ENCODE results near the gene TMEM150A. TPM values are rescaled to one million over a fixed set of nuclear protein-coding genes. Genes with fewer than 3 reads are reported as not detected.
A peak's percentile ranks its signal among the peaks of the same experiment; 100 is the strongest.

Gene TMEM150A
- polyA plus RNA-seq, 2 of the 4 experiments (the other 2 are of a cell fraction), result 8.5 to 10.9 TPM

- TF ChIP-seq CEBPB (IDR thresholded peaks at IDR 0.05) (no peak), SREBF2 (IDR thresholded peaks at IDR 0.05) (no peak), RNF2 (IDR thresholded peaks at IDR 0.05; ENCODE audit: borderline replicate concordance, low read depth) (no peak), HEYL (CRISPR knock-in tag; IDR thresholded peaks at IDR 0.05) (no peak), KDM1A (IDR thresholded peaks at IDR 0.05; ENCODE audit: low read depth) (no peak), PBX3 (IDR thresholded peaks at IDR 0.05) (no peak)
These were observed 38.3 kb downstream of the TMEM150A start (continued) for GRCh38 chr2:85564144-85564563.

- Histone ChIP-seq H3K4me2 (peak within 1 kb of the TSS; percentile 97), H3K4me1 (peaks cover 13% of the 10 kb centered on the region), H3K9me3 (no peaks in the 10 kb centered on the region), H3K27ac (peak within 1 kb of the TSS; percentile 90), H3K4me3 (peak within 1 kb of the TSS; percentile 91)
- ChIA-PET POLR2A (interaction anchor here (0.6 to 2.0 kb wide), 17 partner anchors 8 to 603 kb away, joined by 3 to 21 read pairs (median 3); partner anchors contain the start of genes MAT2A, RNF181, SH2D6 and TMEM150A), CTCF (interaction anchor here (0.5 to 35.5 kb wide), 15 partner anchors 11 to 555 kb away, joined by 3 to 1185 read pairs (median 3); partner anchors contain the start of genes CAPG, SH2D6, TMEM150A and VAMP5)
- DNase-seq (ENCODE audit: low read depth in 1 of 2, low spot score in 1 of 2) (peak; percentile 89 to 97), ATAC-seq (peak; percentile 96 to 98), FAIRE-seq (no peak)
- WGBS (ENCODE audit: missing lambda C conversion rate), result 5% methylated on average over 44 of the region's 64 CpGs
- TF ChIP-seq POLR2A (IDR thresholded peaks at IDR 0.05; ENCODE audit: low read length) (peak; percentile 88), RFX5 (IDR thresholded peaks at IDR 0.05) (0 out of 2 replicates have a peak, but pooled peaks have one; percentile 29), E2F6 (IDR thresholded peaks at IDR 0.05; ENCODE audit: borderline replicate concordance, low read depth) (no peak; the same call in 1 of the 2 replicates), PHF8 (IDR thresholded peaks at IDR 0.05; ENCODE audit: borderline replicate concordance, low read depth) (peak; percentile 78; the same call in 1 of the 2 replicates), CTCF (IDR thresholded peaks at IDR 0.05) (no peak), RNF2 (IDR thresholded peaks at IDR 0.05; ENCODE audit: borderline replicate concordance, low read depth) (no peak), EP300 (IDR thresholded peaks at IDR 0.05) (no peak), CHD2 (IDR thresholded peaks at IDR 0.05; ENCODE audit: low read length, partially characterized antibody) (no peak), SMC3 (IDR thresholded peaks at IDR 0.05) (peak; percentile 39; the same call in 2 of the 3 replicates), HMGXB4 (CRISPR knock-in tag; IDR thresholded peaks at IDR 0.05; ENCODE audit: borderline replicate concordance) (no peak), NPAS2 (CRISPR knock-in tag; IDR thresholded peaks at IDR 0.05; ENCODE audit: borderline replicate concordance) (no peak), REST (IDR thresholded peaks at IDR 0.05) (0 out of 2 replicates have a peak, but pooled peaks have one; percentile 1), MAFK (IDR thresholded peaks at IDR 0.05; ENCODE audit: partially characterized antibody) (no peak), HOXA7 (CRISPR knock-in tag; IDR thresholded peaks at IDR 0.05) (no peak), GATA3 (IDR thresholded peaks at IDR 0.05; ENCODE audit: borderline replicate concordance) (peak; percentile 48), CBX8 (IDR thresholded peaks at IDR 0.05) (no peak), FOXS1 (CRISPR knock-in tag; IDR thresholded peaks at IDR 0.05) (no peak), PBX3 (IDR thresholded peaks at IDR 0.05) (peak; percentile 35; the same call in 1 of the 2 replicates), MYC (IDR thresholded peaks at IDR 0.05; ENCODE audit: borderline replicate concordance, low read length) (peak; percentile 33; the same call in 1 of the 2 replicates), JUN (IDR thresholded peaks at IDR 0.05) (peak; percentile 86 to 98; a peak in 4 of 5 replicates), KDM5A (IDR thresholded peaks at IDR 0.05) (peak; percentile 53; the same call in 1 of the 2 replicates)
These were observed 41.0 kb downstream of the TMEM150A start, which contains the start of gene GGCX for GRCh38 chr2:85561280-85562212. Gene GGCX, minus strand, starts transcription at chr2:85561493. Its CDS starts 65 bp downstream, at chr2:85561428.
